HG02973 (cell line): ENCODE results near the gene PDE4C.

Experiments
- ATAC-seq: cut with Tn5 transposase; IDR thresholded peaks from one replicate; pipeline ENCODE4 v1.9.1; 2021; ENCODE audit warnings: moderate library complexity; ENCODE audit not compliant: unreplicated experiment

The PDE4C gene

GRCh38 chr19:18225702-18226468 is at the start of gene PDE4C:
PDE4C (minus strand) TSS chr19:18226438; CDS start chr19:18226415, 23 bp downstream.
- ATAC-seq, result no peak

GRCh38 chr19:18274781-18275356 is 48.6 kb upstream of the PDE4C start:
- ATAC-seq, result no peak

- no peak for ATAC-seq
These were observed 48.1 kb upstream of the PDE4C start, which contains the start of gene IQCN for GRCh38 chr19:18274219-18274780. IQCN (minus strand) TSS chr19:18274452; CDS start chr19:18269478, 4,974 bp downstream.

GRCh38 chr19:18273561-18274218 is 47.5 kb upstream of the PDE4C start:
- ATAC-seq, result no peak

GRCh38 chr19:18271433-18271841 is 45.2 kb upstream of the PDE4C start:
- no peak for ATAC-seq

GRCh38 chr19:18270326-18270725 is 44.1 kb upstream of the PDE4C start:
- ATAC-seq, result no peak

- no peak for ATAC-seq
These were observed 43.0 kb upstream of the PDE4C start for GRCh38 chr19:18269070-18269723.

- no peak for ATAC-seq
These were observed 40.8 kb upstream of the PDE4C start for GRCh38 chr19:18266771-18267686.

GRCh38 chr19:18265582-18265981 is 39.3 kb upstream of the PDE4C start:
- ATAC-seq, result no peak

GRCh38 chr19:18264971-18265540 is 38.8 kb upstream of the PDE4C start:
- no peak for ATAC-seq

- no peak for ATAC-seq
These were observed 38.1 kb upstream of the PDE4C start for GRCh38 chr19:18264137-18264854.

GRCh38 chr19:18263324-18264136 is 37.3 kb upstream of the PDE4C start:
- no peak for ATAC-seq

- no peak for ATAC-seq
These were observed 36.7 kb upstream of the PDE4C start for GRCh38 chr19:18262917-18263316.

GRCh38 chr19:18262144-18262543 is 35.9 kb upstream of the PDE4C start:
- ATAC-seq, result no peak

GRCh38 chr19:18261474-18261873 is 35.2 kb upstream of the PDE4C start:
- no peak for ATAC-seq

- no peak for ATAC-seq
These were observed 33.7 kb upstream of the PDE4C start for GRCh38 chr19:18259893-18260292.

GRCh38 chr19:18257503-18258470 is 31.5 kb upstream of the PDE4C start:
- ATAC-seq, result no peak
